ENCODE results near the gene WWOX. TPM values are rescaled to one million over a fixed set of nuclear protein-coding genes. Genes with fewer than 3 reads are reported as not detected.

WWOX gene
- total RNA-seq, 1 experiment from 2014 or later, result 35.6 TPM

- Histone ChIP-seq H3K4me3 (no peak overlapping the region), H3F3A (ENCODE audit: insufficient read depth, low read depth) (no peaks in the 10 kb centered on the region), H3K79me2 (ENCODE audit: low read depth) (no peaks in the 10 kb centered on the region), H3K9me2 (ENCODE audit: insufficient read depth) (no peaks in the 10 kb centered on the region), H4K20me1 (ENCODE audit: insufficient read depth) (no peaks in the 10 kb centered on the region), H3K9me3 (ENCODE audit: insufficient read depth, low read depth) (no peaks in the 10 kb centered on the region), H3K27me3 (ENCODE audit: insufficient read depth, low read depth) (peaks cover 9% of the 10 kb centered on the region), H3K27ac (no peak overlapping the region), H3K36me3 (ENCODE audit: low read depth) (no peaks in the 10 kb centered on the region), H3K4me2 (no peak overlapping the region), H2AFZ (no peak overlapping the region), H3K4me1 (replicated peaks; ENCODE audit: insufficient read depth) (no peaks in the 10 kb centered on the region)
- no peak for DNase-seq
- POLR2A ChIA-PET (ENCODE audit: unreplicated experiment), result no interaction called here
- no TSS peak for BruUV-seq (replicated peaks)
- intact Hi-C loops (cut with micrococcal nuclease; ENCODE audit: unreplicated experiment), result loop anchor here (2.0 kb wide), 1 partner anchor 759 kb away; no protein-coding TSS in a partner anchor
- CTCF ChIA-PET, result no interaction called here
- TF ChIP-seq EZH2 (IDR thresholded peaks at IDR 0.05; ENCODE audit: low read depth) (no peak), CTCF (conservative IDR thresholded peaks at IDR 0.05) (peak; percentile 22; the same call in 1 of the 2 replicates)
Observed at GRCh38 chr16:79261944-79262552, 1162.6 kb downstream of the WWOX start.

Other genes starting within 250 kb of the WWOX start
- gene CLEC3A, start 77.1 kb upstream of the WWOX start, total RNA-seq (2021), result not detected in 2 replicates

All from PC-9 (cell line).